Keratinocyte (primary cell): ENCODE results near the gene CPNE1. TPM values are rescaled to one million over a fixed set of nuclear protein-coding genes. Genes with fewer than 3 reads are reported as not detected.
"Not testable (repeated sequence)": the region's sequence is repeated elsewhere in the genome, so short reads cannot be mapped to it uniquely, and the experiment has no call there.

ENCODE experiments used
- DNase-seq: peaks from one replicate; pipeline ENCODE4 v3.0.0-alpha.2; 2011; ENCODE audit warnings: low read depth, missing footprints, low spot score
- FAIRE-seq: peaks from 2 replicates; lab custom pipeline; 2011; peaks lifted over from hg19 to GRCh38; lab: Jason Lieb, UNC
- H2AFZ ChIP-seq: 2 replicates; pipeline ENCODE4 v1.6.0; 2012; ENCODE audit warnings: low read length, control low read depth, inconsistent platforms; ENCODE audit not compliant: control insufficient read depth
- H3K27ac ChIP-seq: 2 replicates; pipeline ENCODE4 v1.5.1; 2011; ENCODE audit warnings: low read length; ENCODE audit not compliant: control insufficient read depth, insufficient read depth
- H3K27me3 ChIP-seq: 3 replicates; pipeline ENCODE4 v1.6.0; 2011; ENCODE audit warnings: low read length; ENCODE audit not compliant: control insufficient read depth, insufficient read depth; ENCODE audit errors: extremely low read depth
- H3K36me3 ChIP-seq, 2 experiments: 2 replicates in 1 of 2; 3 replicates in 1 of 2; pipeline ENCODE4 v1.5.1; 2011; ENCODE audit warnings: low read length in 2 of 2, mild to moderate bottlenecking in 1 of 2; ENCODE audit not compliant: control insufficient read depth in 2 of 2, insufficient read depth in 2 of 2; ENCODE audit errors: extremely low read depth in 1 of 2
- H3K4me1 ChIP-seq: 3 replicates; pipeline ENCODE4 v1.5.1; 2011; ENCODE audit warnings: low read length; ENCODE audit not compliant: control insufficient read depth, insufficient read depth; ENCODE audit errors: extremely low read depth
- H3K4me2 ChIP-seq: 3 replicates; pipeline ENCODE4 v1.6.0; 2011; ENCODE audit warnings: low read depth, low read length; ENCODE audit not compliant: control insufficient read depth, insufficient read depth; ENCODE audit errors: extremely low read depth
- H3K4me3 ChIP-seq, 3 experiments: fragments of 200-600 bp in 1 of 3; sonication (generic) in 1 of 3; 2 replicates in 2 of 3; 3 replicates in 1 of 3; pipeline ENCODE4 v1.5.1; 2011 to 2016; ENCODE audit warnings: low read length in 3 of 3, mild to moderate bottlenecking in 3 of 3, control low read depth in 2 of 3, inconsistent platforms in 1 of 3, low read depth in 1 of 3, mixed read lengths in 1 of 3, mixed run types in 1 of 3, moderate library complexity in 1 of 3; ENCODE audit not compliant: control insufficient read depth in 2 of 3, insufficient read depth in 2 of 3; ENCODE audit errors: extremely low read depth in 1 of 3
- H3K79me2 ChIP-seq: 2 replicates; pipeline ENCODE4 v1.6.0; 2012; ENCODE audit warnings: low read length; ENCODE audit not compliant: control insufficient read depth, insufficient read depth
- H3K9ac ChIP-seq: 3 replicates; pipeline ENCODE4 v1.6.0; 2011; ENCODE audit warnings: low read length; ENCODE audit not compliant: control insufficient read depth, insufficient read depth; ENCODE audit errors: extremely low read depth
- H3K9me1 ChIP-seq: 3 replicates; pipeline ENCODE4 v1.6.0; 2011; ENCODE audit warnings: low read length; ENCODE audit not compliant: control insufficient read depth, insufficient read depth; ENCODE audit errors: extremely low read depth
- H3K9me3 ChIP-seq: 2 replicates; pipeline ENCODE4 v1.5.1; 2012; ENCODE audit warnings: low read depth, low read length; ENCODE audit not compliant: control insufficient read depth
- H4K20me1 ChIP-seq: 3 replicates; pipeline ENCODE4 v1.6.0; 2011; ENCODE audit warnings: low read length; ENCODE audit not compliant: control insufficient read depth, insufficient read depth; ENCODE audit errors: extremely low read depth
- EZH2 ChIP-seq: IDR thresholded peaks from one replicate; pipeline ENCODE4 v1.6.1; 2012; ENCODE audit warnings: inconsistent platforms, mild to moderate bottlenecking, low read length, moderate library complexity
- dilution Hi-C: fragments of 300-500 bp; cut with MboI; formaldehyde crosslinking; loops from one replicate; pipeline ENCODE4 v1.7.0; 2020; ENCODE audit warnings: low sequenced_read_pairs; ENCODE audit not compliant: extremely low pct_ligation_motif_present
- polyA minus RNA-seq, 3 experiments: library from RNA; depleted of rRNA, polyadenylated mRNA; stranded (reverse); fragments of >200 nt; gene quantifications; 1 replicate in 1 of 3; 2 replicates in 1 of 3; 3 replicates in 1 of 3; pipeline ENCODE4 v1.2.3, GENCODE V29; 2011
- polyA plus RNA-seq, 5 experiments: library from polyadenylated mRNA; depleted of rRNA in 3 of 5; stranded (reverse) in 3 of 5; stranded (forward) in 1 of 5; unstranded in 1 of 5; fragments of >200 nt; gene quantifications; 1 replicate in 1 of 5; 2 replicates in 3 of 5; 3 replicates in 1 of 5; pipeline versions ENCODE4 v1.2.1 to v1.2.3, GENCODE V29; 2011 to 2012; ENCODE audit warnings: missing spikeins in 2 of 5, low read depth in 1 of 5, low replicate concordance in 1 of 5
- TF ChIP-seq, protein P1 (sequence below), 3 experiments: IDR thresholded peaks in 1 of 3; conservative IDR thresholded peaks in 1 of 3; optimal IDR thresholded peaks in 1 of 3; 2 replicates in 2 of 3; 3 replicates in 1 of 3; pipeline versions ENCODE3 to v1.5.1; 2011; ENCODE audit warnings: low read length in 3 of 3, mild to moderate bottlenecking in 3 of 3, moderate library complexity in 2 of 3, control low read depth in 1 of 3, inconsistent platforms in 1 of 3; ENCODE audit not compliant: insufficient read depth in 2 of 3; ENCODE audit errors: extremely low read depth in 1 of 3

CPNE1 gene
- 95.3 to 171 TPM (median 111 TPM) in 3 replicates for polyA plus RNA-seq
- polyA plus RNA-seq (2011; ENCODE audit: low read depth) = 79.5 TPM
- polyA plus RNA-seq (2011; cell fraction: cytosol; rRNA removed) = 77.6 and 105 TPM in 2 replicates
- 251 and 299 TPM in 2 replicates for polyA plus RNA-seq (2011; cell fraction: nucleus; rRNA removed)
- polyA plus RNA-seq (2012; ENCODE audit: low replicate concordance) = 167 and 182 TPM in 2 replicates
- 108 to 183 TPM (median 140 TPM) in 3 replicates for polyA minus RNA-seq
- polyA minus RNA-seq (2011; cell fraction: cytosol; rRNA and poly(A)+ RNA removed) = 135 TPM
- 94.5 and 110 TPM in 2 replicates for polyA minus RNA-seq (2011; cell fraction: nucleus; rRNA and poly(A)+ RNA removed)

DNA sequence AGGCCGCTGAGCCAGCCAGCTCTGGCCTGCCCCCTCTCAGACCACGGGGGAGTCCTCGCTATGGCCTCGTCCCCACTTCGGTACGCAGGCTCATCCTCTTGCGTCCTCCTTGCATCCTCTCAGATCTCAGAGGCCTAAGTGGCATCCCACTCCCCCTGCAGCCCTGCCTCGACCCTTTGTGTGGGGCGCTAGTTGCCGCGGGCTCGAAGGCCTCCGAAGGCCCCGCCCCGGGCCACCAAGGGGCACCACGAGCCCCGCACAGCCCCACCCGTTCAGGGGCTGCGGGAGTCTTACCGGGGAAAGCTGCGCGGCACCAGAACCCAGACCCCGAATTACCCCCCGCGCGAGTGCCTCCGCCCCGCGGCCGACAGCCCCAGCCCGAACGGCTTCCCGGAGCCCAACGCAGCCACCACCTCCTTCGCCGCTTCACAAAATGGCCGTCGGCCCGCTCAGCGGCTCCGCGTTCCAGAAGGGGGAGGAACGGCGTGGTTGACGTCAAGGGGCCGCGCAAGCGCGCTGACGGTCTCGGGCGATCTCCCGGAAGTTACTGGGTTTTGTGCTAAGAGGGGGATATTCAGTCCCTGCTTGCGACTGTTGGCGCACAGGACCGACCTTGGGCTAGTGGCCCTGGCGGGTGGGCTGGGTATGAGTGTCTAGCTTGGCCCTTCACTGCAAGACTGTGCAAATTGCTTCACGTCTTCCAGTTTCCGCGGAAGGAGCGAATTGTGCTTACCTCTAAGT, at the start of gene CPNE1, which contains the start of gene RBM12:
CPNE1 (minus strand) TSS at position 435 of the 741 bp plus-strand sequence. CDS start 31,977 bp downstream, outside the sequence.
RBM12 (minus strand) TSS at position 435 of the 741 bp plus-strand sequence. CDS start 9,578 bp downstream, outside the sequence.
- peak; percentile 53 for FAIRE-seq
- dilution Hi-C loops = no loop called here
- peak within 1 kb of the TSS; percentile 98 for H2AFZ ChIP-seq

DNA sequence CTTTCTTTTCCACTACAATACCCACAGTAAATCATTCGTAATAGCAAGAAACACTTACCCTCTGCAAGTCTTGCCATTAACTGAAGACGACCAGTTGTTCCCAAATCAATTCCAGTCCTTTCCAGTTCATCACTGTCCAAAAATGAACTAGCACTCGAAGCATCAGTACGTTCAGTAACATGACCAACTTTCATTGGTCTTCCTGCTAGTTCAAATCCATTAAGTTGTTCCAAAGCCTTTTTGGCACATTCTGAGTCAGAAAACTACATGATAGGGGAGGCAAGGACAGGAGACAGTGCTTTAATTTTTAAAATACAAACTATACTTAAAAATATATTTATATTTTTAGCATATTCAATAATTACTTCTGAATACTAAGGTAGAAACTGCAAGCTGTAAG, 49.4 kb upstream of the CPNE1 start:
- peaks cover 21% of the 10 kb centered on the region for H4K20me1 ChIP-seq
- TF ChIP-seq, protein P1, sequence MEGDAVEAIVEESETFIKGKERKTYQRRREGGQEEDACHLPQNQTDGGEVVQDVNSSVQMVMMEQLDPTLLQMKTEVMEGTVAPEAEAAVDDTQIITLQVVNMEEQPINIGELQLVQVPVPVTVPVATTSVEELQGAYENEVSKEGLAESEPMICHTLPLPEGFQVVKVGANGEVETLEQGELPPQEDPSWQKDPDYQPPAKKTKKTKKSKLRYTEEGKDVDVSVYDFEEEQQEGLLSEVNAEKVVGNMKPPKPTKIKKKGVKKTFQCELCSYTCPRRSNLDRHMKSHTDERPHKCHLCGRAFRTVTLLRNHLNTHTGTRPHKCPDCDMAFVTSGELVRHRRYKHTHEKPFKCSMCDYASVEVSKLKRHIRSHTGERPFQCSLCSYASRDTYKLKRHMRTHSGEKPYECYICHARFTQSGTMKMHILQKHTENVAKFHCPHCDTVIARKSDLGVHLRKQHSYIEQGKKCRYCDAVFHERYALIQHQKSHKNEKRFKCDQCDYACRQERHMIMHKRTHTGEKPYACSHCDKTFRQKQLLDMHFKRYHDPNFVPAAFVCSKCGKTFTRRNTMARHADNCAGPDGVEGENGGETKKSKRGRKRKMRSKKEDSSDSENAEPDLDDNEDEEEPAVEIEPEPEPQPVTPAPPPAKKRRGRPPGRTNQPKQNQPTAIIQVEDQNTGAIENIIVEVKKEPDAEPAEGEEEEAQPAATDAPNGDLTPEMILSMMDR (optimal IDR thresholded peaks at IDR 0.05 in 1 of 3, IDR thresholded peaks at IDR 0.05 in 1 of 3, conservative IDR thresholded peaks at IDR 0.05 in 1 of 3; ENCODE audit: extremely low read depth in 1 of 3, insufficient read depth in 2 of 3, low read length in 3 of 3) = no peak
- TF ChIP-seq EZH2 = no peak
- no peak for FAIRE-seq

More for the DNA sequence above, at the start of gene CPNE1, which contains the start of gene RBM12:
- H3K4me3 ChIP-seq = peak within 1 kb of the TSS; percentile 77 to 89 (median 77)
- peaks cover 52% of the 10 kb centered on the region for H3K79me2 ChIP-seq
- no peaks in the 10 kb centered on the region for H3K9me3 ChIP-seq
- H3K4me2 ChIP-seq = peak within 1 kb of the TSS; percentile 99
- H3K27me3 ChIP-seq = no peaks in the 10 kb centered on the region
- H3K36me3 ChIP-seq = peaks cover 4 to 7% of the 10 kb centered on the region in 2 experiments
- peak within 1 kb of the TSS; percentile 92 for H3K27ac ChIP-seq
- no peak for TF ChIP-seq EZH2
- TF ChIP-seq, protein P1 (optimal IDR thresholded peaks at IDR 0.05 in 1 of 3, IDR thresholded peaks at IDR 0.05 in 1 of 3, conservative IDR thresholded peaks at IDR 0.05 in 1 of 3; ENCODE audit: extremely low read depth in 1 of 3, insufficient read depth in 2 of 3, low read length in 3 of 3) = no peak
- H3K9ac ChIP-seq = peak within 1 kb of the TSS; percentile 96
- peaks cover 36% of the 10 kb centered on the region for H3K4me1 ChIP-seq
- peaks cover 24% of the 10 kb centered on the region for H4K20me1 ChIP-seq
- H3K9me1 ChIP-seq = no peaks in the 10 kb centered on the region
- DNase-seq = peak; percentile 53

DNA sequence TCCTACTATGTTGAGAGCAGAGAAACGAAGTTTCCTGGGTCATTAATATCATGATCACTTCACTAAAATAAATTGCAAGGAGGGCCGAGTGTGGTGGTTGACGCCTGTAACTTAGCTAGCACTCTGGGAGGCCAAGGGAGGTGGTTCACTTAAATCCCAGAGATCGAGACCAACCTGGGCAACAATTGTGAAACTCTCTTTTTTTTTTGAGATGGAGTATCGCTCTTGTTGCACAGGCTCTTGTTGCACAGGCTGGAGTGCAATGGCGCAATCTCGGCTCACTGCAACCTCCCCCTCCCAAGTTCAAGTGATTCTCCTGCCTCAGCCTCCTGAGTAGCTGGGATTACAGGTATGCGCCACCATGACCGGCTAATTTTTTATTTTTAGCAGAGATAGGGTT, 48.4 kb upstream of the CPNE1 start:
- FAIRE-seq, H3K9ac ChIP-seq, H3K9me1 ChIP-seq, H3K27ac ChIP-seq, DNase-seq, H2AFZ ChIP-seq, H3K4me3 ChIP-seq, H3K9me3 ChIP-seq, H3K27me3 ChIP-seq, H3K4me1 ChIP-seq, H3K4me2 ChIP-seq, dilution Hi-C loops: not testable (repeated sequence)
- peaks cover 13% of the 10 kb centered on the region for H4K20me1 ChIP-seq
- H3K36me3 ChIP-seq = peaks cover 37 to 63% of the 10 kb centered on the region in 2 experiments
- H3K79me2 ChIP-seq = peaks cover 80% of the 10 kb centered on the region

More for the DNA sequence above, 49.4 kb upstream of the CPNE1 start:
- no peak overlapping the region for H2AFZ ChIP-seq
- H3K9ac ChIP-seq = no peak overlapping the region
- no peak overlapping the region for H3K27ac ChIP-seq
- DNase-seq = no peak
- H3K4me3 ChIP-seq = no peak overlapping the region
- H3K9me3 ChIP-seq = no peaks in the 10 kb centered on the region
- dilution Hi-C loops = no loop called here
- no peak overlapping the region for H3K4me2 ChIP-seq
- H3K79me2 ChIP-seq = peaks cover 83% of the 10 kb centered on the region
- H3K9me1 ChIP-seq = no peaks in the 10 kb centered on the region
- peaks cover 41 to 54% of the 10 kb centered on the region in 2 experiments for H3K36me3 ChIP-seq
- no peaks in the 10 kb centered on the region for H3K4me1 ChIP-seq
- H3K27me3 ChIP-seq = no peaks in the 10 kb centered on the region
